CD4-positive, alpha-beta T cell treated with Interleukin-15 for 4 hours (primary cell): Measurements from ENCODE around the gene SARS2.
A peak's percentile ranks its signal among the peaks of the same experiment; 100 is the strongest.
"Not testable (repeated sequence)": the region's sequence is repeated elsewhere in the genome, so short reads cannot be mapped to it uniquely, and the experiment has no call there.

Experiments used
- DNase-seq: peaks from one replicate; pipeline ENCODE4 v3.0.0-alpha.2; 2020; ENCODE audit warnings: low spot score

Gene SARS2

DNA sequence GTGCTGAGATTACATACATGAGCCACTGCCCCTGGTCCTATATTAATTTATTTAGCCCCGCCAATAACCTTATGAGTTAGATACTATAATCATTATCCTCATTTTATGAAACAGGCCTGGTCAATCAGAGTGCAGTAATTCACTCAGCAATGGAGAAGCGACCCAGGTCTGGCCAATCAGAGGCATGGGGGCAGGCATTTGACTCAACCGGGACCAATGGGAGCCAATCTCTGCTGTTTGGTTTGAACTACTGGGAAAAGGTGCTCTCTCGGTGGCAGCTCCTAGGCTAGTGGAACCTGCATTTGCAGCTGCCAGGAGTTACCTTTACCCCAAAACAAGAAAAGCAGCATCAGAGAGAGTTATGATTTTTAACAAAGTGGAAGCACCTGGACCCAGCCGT lies 37.7 kb downstream of the SARS2 start:
- DNase-seq, result no peak

DNA sequence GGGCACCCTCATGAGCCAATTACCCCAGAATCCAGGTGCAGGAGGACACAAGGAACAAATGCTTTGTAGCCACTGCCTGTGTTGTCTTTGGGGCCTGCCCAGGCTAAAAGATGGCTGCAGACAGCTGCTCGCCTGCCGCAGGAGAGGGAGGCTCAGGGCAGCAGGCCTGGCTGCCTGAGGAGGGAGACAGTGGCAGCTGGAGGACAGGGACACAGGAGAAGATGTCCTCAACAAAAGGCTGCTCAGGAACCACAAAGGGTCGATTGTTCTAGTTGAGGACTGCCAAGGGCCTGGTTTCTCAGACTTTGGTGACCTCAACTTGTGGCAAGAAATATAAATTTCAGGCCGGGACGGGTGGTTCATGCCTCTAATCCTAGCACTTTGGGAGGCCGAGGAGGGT lies 38.8 kb downstream of the SARS2 start:
- no peak for DNase-seq

DNA sequence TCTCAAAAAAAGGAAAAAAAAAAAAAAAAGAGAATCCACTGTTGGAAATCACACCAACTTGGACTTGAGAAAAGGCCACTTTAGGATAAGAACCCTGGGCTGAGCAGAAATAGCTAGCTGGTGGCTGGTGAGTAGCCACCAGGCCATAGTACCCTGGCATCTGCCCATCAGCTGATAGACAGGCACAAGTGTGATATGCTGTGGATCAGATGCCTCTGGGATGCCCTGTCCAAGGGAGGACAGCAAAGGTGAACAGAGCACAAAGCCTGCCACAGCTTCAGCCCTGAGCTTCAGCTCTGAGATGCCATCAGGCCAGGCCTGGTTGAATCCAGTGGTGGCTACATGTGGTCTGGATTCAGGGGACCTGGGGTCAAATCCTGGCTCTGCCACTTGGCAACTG lies 39.9 kb downstream of the SARS2 start:
- no peak for DNase-seq

DNA sequence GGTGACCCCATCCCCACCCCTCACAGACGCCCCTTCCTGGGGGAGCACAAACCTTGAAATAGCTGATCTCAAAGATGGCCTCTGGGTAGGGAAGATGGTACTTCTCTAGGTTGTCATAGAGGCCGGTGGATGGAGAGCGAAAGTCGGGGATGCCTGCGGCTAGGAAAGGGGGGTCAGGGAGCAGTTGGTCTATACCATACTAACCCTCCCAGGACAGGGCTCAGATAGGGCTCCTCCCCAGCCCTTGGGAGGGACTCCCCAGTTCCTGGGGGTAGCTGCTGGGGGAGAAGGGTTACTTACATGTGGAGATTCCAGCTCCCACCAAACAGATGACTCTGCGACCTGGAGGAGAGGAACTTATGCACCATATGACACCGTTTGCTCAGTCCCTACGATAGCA lies 40.8 kb downstream of the SARS2 start:
- DNase-seq, result no peak

GRCh38 chr19:38888876-38889275 lies 41.7 kb downstream of the SARS2 start:
- DNase-seq, result no peak

DNA sequence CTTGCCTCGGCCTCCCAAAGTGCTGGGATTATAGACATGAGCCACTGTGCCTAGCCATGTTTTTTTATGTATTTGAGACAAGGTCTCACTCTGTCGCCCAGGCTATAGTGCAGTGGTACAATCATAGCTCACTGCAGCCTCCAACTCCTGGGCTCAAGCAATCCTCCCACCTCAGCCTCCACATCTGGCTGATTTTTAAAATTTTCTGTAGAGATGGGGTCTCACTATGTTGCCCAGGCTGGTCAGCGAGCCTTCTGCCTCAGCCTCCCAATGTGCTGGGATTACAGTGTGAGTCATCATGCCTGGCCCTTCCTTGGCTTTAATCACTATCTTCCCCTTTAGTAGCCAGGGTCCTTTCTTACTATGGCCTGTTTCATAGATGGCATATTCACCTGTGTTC lies 45.9 kb downstream of the SARS2 start:
- not testable (repeated sequence) for DNase-seq

DNA sequence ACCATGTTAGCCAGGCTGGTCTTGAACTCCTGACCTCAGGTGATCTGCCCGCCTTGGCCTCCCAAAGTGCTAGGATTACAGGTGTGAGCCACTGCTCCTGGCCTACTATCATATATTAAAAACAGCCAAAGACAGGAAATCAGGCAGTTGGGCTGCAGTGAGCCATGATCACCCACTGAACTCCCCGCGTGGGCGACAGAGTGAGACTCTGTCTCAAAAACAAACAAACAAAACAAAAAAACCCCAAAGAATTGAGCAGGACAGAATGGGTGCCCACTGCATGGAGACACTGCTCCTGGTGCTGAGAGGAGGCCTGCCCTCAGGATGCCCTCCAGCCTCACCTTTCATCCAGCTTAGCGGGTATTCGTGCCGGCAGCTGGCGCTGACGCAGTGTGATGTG lies 47.3 kb downstream of the SARS2 start:
- DNase-seq, result no peak

- DNase-seq, result no peak
Measured at GRCh38 chr19:38880882-38881609, 49.5 kb downstream of the SARS2 start.

GRCh38 chr19:38880076-38880881 lies 50.3 kb downstream of the SARS2 start:
- no peak for DNase-seq

- DNase-seq, result no peak
Measured at GRCh38 chr19:38879400-38879751, 51.2 kb downstream of the SARS2 start.

- DNase-seq, result no peak
Measured at GRCh38 chr19:38878575-38879399, 51.8 kb downstream of the SARS2 start.

GRCh38 chr19:38877781-38878574 lies 52.6 kb downstream of the SARS2 start, which contains the start of gene RINL:
Gene RINL (minus strand): TSS chr19:38878275. CDS start chr19:38876742, 1,533 bp downstream.
- DNase-seq, result peak; percentile 74

- no peak for DNase-seq
Measured at GRCh38 chr19:38875656-38876395, 54.7 kb downstream of the SARS2 start.

GRCh38 chr19:38873400-38873799 lies 57.2 kb downstream of the SARS2 start:
- DNase-seq, result not testable (repeated sequence)

DNA sequence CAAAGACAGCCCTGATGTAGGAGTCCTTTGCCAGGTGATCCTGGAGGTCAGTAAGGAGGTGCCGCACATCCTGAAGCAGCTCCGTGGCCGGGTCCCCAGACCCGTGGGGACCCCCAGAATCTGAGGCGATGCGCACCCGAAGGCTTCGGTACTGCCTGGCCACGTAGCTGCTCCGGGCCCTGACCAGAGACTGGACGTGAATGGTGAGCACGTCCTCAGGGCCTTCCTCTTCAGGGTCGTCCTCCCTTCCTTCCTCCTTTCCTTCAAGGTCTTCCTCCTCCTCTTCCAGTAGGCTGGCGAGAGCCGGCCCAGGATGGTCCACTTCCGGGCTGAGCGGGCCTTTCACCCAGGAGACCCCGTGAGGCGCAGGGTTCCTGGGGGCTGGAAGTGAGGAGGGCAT lies 60.0 kb downstream of the SARS2 start:
- no peak for DNase-seq

- DNase-seq, result peak; percentile 96
Measured at GRCh38 chr19:38869836-38870607, 60.5 kb downstream of the SARS2 start.

DNA sequence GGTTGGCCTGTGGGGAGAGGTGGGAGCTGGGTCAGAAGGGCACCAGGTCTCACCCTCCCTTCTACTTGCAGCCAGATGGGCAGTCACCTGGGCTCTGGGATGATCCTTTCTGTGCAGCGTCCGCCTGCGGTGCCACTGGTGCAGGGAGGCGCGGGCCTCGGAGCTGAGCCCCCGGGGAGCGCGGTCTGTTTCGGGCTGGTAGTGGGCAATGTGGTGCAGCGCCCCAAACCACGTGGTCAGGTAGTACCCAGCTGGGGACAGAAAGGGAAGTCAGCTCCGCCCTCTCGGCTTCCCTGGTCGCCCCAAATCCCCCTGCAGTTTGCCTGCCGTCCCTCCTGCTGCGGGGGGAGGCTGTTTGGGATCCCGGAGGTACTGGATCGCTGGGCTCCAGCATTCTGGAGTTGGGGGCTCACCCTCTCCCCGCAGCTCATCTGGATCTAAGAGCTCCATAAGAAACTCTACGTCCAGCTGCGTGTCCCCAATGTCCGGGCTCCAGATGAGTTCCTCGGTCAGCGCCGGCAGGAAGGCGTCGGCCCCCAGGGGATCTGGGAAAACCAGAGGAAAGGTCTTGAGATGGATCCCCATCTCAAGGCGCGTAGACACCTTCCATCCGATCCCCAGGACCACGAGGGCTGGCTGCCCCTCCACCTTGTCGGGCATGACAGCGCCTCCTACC lies 61.3 kb downstream of the SARS2 start:
- peak; percentile 17 for DNase-seq

DNA sequence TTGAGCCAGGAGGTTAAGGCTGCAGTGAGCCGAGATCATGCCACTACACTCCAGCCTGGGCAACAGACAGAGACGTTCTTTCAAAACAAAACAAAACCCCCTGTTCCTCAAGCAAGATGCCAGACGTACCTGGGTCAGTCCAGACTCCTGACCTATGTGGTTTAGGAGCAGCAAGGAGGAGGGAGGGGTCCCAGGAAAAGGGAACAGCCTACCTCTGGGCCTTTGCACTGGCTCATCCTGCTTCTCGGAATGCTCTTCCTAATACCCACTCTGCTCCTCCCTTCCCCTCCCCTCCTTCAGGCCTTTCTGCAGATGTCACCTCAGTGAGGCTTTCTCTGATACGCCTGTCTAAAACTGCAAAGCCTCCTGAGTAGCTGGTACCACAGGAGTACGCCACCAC lies 62.0 kb downstream of the SARS2 start:
- DNase-seq, result no peak

GRCh38 chr19:38867171-38867780 lies 63.3 kb downstream of the SARS2 start:
- no peak for DNase-seq
